GM12875 (cell line): ENCODE measurements around the gene ITSN1.

ENCODE experiments used
- H3K4me3 ChIP-seq: one replicate; pipeline ENCODE4 v1.5.1; 2011; ENCODE audit warnings: low read depth, low read length, control low read depth
- TF ChIP-seq, protein P1 (sequence below): IDR thresholded peaks from 2 replicates; pipeline ENCODE4 v1.5.1; 2011; ENCODE audit warnings: low read depth, mild to moderate bottlenecking, control low read depth, inconsistent platforms, low read length, moderate library complexity, borderline replicate concordance; ENCODE audit not compliant: insufficient read depth

ITSN1 gene

GRCh38 chr21:33644383-33645074 is 2.2 kb downstream of the ITSN1 start:
- TF ChIP-seq, protein P1, sequence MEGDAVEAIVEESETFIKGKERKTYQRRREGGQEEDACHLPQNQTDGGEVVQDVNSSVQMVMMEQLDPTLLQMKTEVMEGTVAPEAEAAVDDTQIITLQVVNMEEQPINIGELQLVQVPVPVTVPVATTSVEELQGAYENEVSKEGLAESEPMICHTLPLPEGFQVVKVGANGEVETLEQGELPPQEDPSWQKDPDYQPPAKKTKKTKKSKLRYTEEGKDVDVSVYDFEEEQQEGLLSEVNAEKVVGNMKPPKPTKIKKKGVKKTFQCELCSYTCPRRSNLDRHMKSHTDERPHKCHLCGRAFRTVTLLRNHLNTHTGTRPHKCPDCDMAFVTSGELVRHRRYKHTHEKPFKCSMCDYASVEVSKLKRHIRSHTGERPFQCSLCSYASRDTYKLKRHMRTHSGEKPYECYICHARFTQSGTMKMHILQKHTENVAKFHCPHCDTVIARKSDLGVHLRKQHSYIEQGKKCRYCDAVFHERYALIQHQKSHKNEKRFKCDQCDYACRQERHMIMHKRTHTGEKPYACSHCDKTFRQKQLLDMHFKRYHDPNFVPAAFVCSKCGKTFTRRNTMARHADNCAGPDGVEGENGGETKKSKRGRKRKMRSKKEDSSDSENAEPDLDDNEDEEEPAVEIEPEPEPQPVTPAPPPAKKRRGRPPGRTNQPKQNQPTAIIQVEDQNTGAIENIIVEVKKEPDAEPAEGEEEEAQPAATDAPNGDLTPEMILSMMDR = no peak
- H3K4me3 ChIP-seq = no peak overlapping the region

GRCh38 chr21:33645730-33646129 is 3.4 kb downstream of the ITSN1 start:
- no peak overlapping the region for H3K4me3 ChIP-seq
- TF ChIP-seq, protein P1 = no peak

DNA sequence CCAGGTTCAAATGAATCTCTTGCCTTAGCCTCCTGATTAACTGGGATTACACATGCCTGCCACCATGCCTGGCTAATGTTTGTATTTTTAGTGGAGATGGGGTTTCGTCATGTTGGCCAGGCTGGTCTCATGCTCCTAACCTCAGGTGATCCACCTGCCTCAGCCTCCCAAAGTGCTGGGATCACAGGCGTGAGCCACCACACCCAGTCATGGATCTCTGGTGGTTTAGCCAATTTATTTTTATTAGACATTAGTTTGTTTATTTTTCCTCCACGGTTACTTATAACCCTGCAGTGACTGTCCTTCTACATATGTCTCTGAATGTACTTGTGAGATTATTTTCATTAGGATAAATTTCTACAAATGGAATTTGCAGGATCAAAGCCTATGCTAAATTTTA is 5.3 kb downstream of the ITSN1 start:
- no peak overlapping the region for H3K4me3 ChIP-seq
- TF ChIP-seq, protein P1 = no peak

- TF ChIP-seq, protein P1 = no peak
- no peak overlapping the region for H3K4me3 ChIP-seq
These were observed 6.3 kb downstream of the ITSN1 start for GRCh38 chr21:33648555-33648954.

GRCh38 chr21:33650230-33650629 is 7.9 kb downstream of the ITSN1 start:
- no peak overlapping the region for H3K4me3 ChIP-seq
- TF ChIP-seq, protein P1 = no peak

- TF ChIP-seq, protein P1 = no peak
- H3K4me3 ChIP-seq = no peak overlapping the region
These were observed 8.7 kb downstream of the ITSN1 start for GRCh38 chr21:33650929-33651509.
